HG02938 (cell line): ENCODE measurements around the gene SEL1L2.
A peak's percentile ranks its signal among the peaks of the same experiment; 100 is the strongest.

Experiments used
- ATAC-seq: cut with Tn5 transposase; IDR thresholded peaks from one replicate; pipeline ENCODE4 v1.9.1; 2021; ENCODE audit warnings: mild to moderate bottlenecking, moderate library complexity; ENCODE audit not compliant: unreplicated experiment

Gene SEL1L2

GRCh38 chr20:13819885-13820645, 170.3 kb downstream of the SEL1L2 start:
- peak; percentile 77 for ATAC-seq

GRCh38 chr20:13817342-13817741, 173.1 kb downstream of the SEL1L2 start:
- no peak for ATAC-seq

DNA sequence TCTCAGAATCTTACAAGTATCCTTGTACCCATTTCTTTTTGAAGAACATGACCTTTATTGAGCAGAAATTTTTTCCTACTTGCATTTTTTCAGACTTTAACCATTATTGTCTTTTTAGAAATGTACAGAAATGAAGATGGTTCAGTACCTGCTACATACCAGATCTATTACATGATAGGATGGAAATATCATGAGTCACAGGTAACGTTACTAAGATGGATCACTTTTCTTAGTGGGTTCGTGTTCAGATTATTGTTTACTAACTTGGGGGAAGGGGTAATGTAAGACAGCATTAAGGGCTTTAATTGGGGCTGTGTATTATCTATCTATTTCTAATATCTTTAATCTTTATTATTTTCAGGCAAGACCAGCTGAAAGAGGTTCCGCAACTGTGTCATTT, 173.7 kb downstream of the SEL1L2 start:
- no peak for ATAC-seq

DNA sequence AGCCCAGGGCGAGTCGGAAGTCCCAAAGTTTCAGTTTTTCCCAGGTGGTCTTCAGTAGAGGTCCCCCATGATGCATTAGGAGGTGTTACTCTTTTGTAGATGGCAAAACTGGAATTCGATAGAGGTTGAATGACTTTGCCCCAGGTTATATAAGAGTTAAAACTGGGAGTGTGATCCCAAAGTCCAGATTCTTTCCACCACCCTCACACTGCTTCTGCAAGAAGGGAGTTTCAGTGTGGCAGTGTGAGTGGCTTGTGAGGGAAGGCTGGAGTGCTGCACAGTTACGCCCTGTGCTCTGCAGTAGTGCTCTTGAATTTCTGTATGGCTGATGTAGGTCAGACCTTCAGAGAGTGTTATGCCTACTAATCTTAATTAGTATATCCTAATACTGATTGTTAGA, 175.7 kb downstream of the SEL1L2 start:
- no peak for ATAC-seq

- ATAC-seq = no peak
These were observed 176.5 kb downstream of the SEL1L2 start for GRCh38 chr20:13813910-13814309.

- no peak for ATAC-seq
These were observed 180.0 kb downstream of the SEL1L2 start for GRCh38 chr20:13810446-13810845.

DNA sequence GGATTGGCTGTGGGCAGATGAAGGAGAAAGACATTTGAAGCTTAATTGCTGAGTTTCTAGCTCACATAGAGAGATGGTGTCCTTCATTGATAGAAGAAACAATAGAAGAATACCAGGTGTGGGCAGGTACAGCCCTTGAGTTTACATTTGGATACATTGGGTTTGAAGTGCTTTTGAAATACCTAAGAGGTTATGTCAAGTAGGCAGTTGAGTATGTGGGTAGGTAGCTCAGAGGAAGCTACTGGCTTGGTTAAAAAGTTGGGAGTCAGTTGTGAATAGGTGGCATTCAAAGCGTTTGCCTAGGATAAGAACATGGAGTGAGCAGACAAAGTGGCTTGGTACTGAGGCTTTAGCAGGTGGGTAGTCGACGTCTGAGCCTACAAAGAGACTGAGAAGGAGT, 180.6 kb downstream of the SEL1L2 start:
- no peak for ATAC-seq

- ATAC-seq = no peak
These were observed 181.0 kb downstream of the SEL1L2 start for GRCh38 chr20:13809373-13809772.

- ATAC-seq = no peak
These were observed 189.7 kb downstream of the SEL1L2 start for GRCh38 chr20:13800728-13801134.

DNA sequence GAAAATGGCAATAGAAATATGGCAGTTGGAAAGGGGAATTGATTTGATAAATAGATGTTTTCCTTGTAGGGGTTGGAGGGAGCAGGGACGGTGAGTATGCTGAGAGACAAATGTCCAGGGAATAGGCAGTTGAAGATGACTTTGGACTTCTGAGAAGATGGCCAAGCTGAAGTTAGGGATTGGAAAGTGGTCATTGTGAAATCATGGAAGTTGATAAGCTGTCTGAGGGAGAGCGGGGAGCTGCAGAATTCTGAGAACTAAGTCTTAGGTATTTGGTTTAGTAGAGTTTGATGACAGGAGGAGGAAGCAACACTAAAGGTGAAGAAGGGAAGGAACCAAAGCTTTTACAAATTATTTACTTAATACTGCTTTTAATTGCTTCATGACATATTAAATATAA, 190.4 kb downstream of the SEL1L2 start:
- ATAC-seq = no peak
